ENCODE results near the gene MMP28.
A peak's percentile ranks its signal among the peaks of the same experiment; 100 is the strongest.

Gene MMP28

GRCh38 chr17:35795007-35795870 is at the start of gene MMP28:
Gene MMP28 (minus strand): TSS chr17:35795641. CDS start chr17:35795377, 264 bp downstream.
- DNase-seq, result no peak

- DNase-seq, result no peak
Measured at GRCh38 chr17:35844547-35844946, 49.1 kb upstream of the MMP28 start.

- DNase-seq, result no peak
Measured at GRCh38 chr17:35843698-35844097, 48.3 kb upstream of the MMP28 start.

GRCh38 chr17:35842239-35842638 is 46.8 kb upstream of the MMP28 start:
- DNase-seq, result no peak

GRCh38 chr17:35841505-35841904 is 46.1 kb upstream of the MMP28 start:
- no peak for DNase-seq

- DNase-seq, result no peak
Measured at GRCh38 chr17:35841101-35841500, 45.7 kb upstream of the MMP28 start.

- no peak for DNase-seq
Measured at GRCh38 chr17:35825206-35825605, 29.8 kb upstream of the MMP28 start.

GRCh38 chr17:35821308-35821707 is 25.9 kb upstream of the MMP28 start:
- no peak for DNase-seq

- no peak for DNase-seq
Measured at GRCh38 chr17:35819455-35819854, 24.0 kb upstream of the MMP28 start.

GRCh38 chr17:35817196-35817595 is 21.8 kb upstream of the MMP28 start:
- no peak for DNase-seq

- DNase-seq, result no peak
Measured at GRCh38 chr17:35816723-35817122, 21.3 kb upstream of the MMP28 start.

GRCh38 chr17:35812456-35812855 is 17.0 kb upstream of the MMP28 start:
- no peak for DNase-seq

GRCh38 chr17:35811759-35812158 is 16.3 kb upstream of the MMP28 start:
- no peak for DNase-seq

- DNase-seq, result no peak
Measured at GRCh38 chr17:35809855-35810461, 14.5 kb upstream of the MMP28 start.

- DNase-seq, result peak; percentile 88
Measured at GRCh38 chr17:35808962-35809854, 13.8 kb upstream of the MMP28 start, which contains the start of gene TAF15. Gene TAF15 (plus strand): TSS chr17:35809484. CDS start chr17:35809570, 86 bp downstream.

- no peak for DNase-seq
Measured at GRCh38 chr17:35808240-35808961, 13.0 kb upstream of the MMP28 start.

GRCh38 chr17:35807371-35808144 is 12.1 kb upstream of the MMP28 start:
- no peak for DNase-seq

GRCh38 chr17:35804658-35805192 is 9.3 kb upstream of the MMP28 start:
- no peak for DNase-seq

GRCh38 chr17:35801583-35802224 is 6.3 kb upstream of the MMP28 start:
- DNase-seq, result no peak

GRCh38 chr17:35799942-35800341 is 4.5 kb upstream of the MMP28 start:
- no peak for DNase-seq

- no peak for DNase-seq
Measured at GRCh38 chr17:35797918-35798317, 2.5 kb upstream of the MMP28 start.
